ENCODE data around the gene LIPM. TPM values are rescaled to one million over a fixed set of nuclear protein-coding genes. Genes with fewer than 3 reads are reported as not detected.

The LIPM gene
- total RNA-seq = not detected
- long read RNA-seq = 0 reads

- no peak for TF ChIP-seq CTCF (IDR thresholded peaks at IDR 0.05)
- DNase-seq (no peak), ATAC-seq (no peak)
- H3K4me1 ChIP-seq = no peaks in the 10 kb centered on the region
- H3K4me3 ChIP-seq = no peak within 1 kb of the TSS
- no peaks in the 10 kb centered on the region for H3K36me3 ChIP-seq
- H3K27ac ChIP-seq = no peak within 1 kb of the TSS
- H3K9me3 ChIP-seq = no peaks in the 10 kb centered on the region
- H3K27me3 ChIP-seq = no peaks in the 10 kb centered on the region
- intact Hi-C loops (cut with DNase I) = no loop called here
Measured at GRCh38 chr10:88802523-88803285, at the start of gene LIPM. LIPM (plus strand) TSS chr10:88802730; CDS start chr10:88802897, 167 bp downstream.

GRCh38 chr10:88754287-88754686 is 48.2 kb upstream of the LIPM start:
- ATAC-seq = no peak
- Histone ChIP-seq H3K9me3 (no peaks in the 10 kb centered on the region), H3K36me3 (no peaks in the 10 kb centered on the region), H3K27me3 (no peaks in the 10 kb centered on the region), H3K4me1 (no peaks in the 10 kb centered on the region), H3K27ac (no peak overlapping the region), H3K4me3 (no peak overlapping the region)
- DNase-seq = no peak
- TF ChIP-seq CTCF (IDR thresholded peaks at IDR 0.05) = no peak
- intact Hi-C loops (cut with DNase I) = no loop called here

GRCh38 chr10:88755753-88756152 is 46.8 kb upstream of the LIPM start:
- Histone ChIP-seq H3K4me3 (no peak overlapping the region), H3K27ac (no peak overlapping the region), H3K36me3 (no peaks in the 10 kb centered on the region), H3K27me3 (no peaks in the 10 kb centered on the region), H3K9me3 (no peaks in the 10 kb centered on the region), H3K4me1 (no peaks in the 10 kb centered on the region)
- intact Hi-C loops (cut with DNase I) = no loop called here
- ATAC-seq (no peak), DNase-seq (no peak)
- no peak for TF ChIP-seq CTCF (IDR thresholded peaks at IDR 0.05)

GRCh38 chr10:88756660-88757059 is 45.9 kb upstream of the LIPM start:
- TF ChIP-seq CTCF (IDR thresholded peaks at IDR 0.05) = no peak
- H3K4me3 ChIP-seq = no peak overlapping the region

GRCh38 chr10:88759366-88760101 is 43.0 kb upstream of the LIPM start, which contains the start of gene LIPN:
LIPN (plus strand) TSS chr10:88760020; CDS start chr10:88761406, 1,386 bp downstream.
- no peaks in the 10 kb centered on the region for H3K9me3 ChIP-seq
- no peaks in the 10 kb centered on the region for H3K4me1 ChIP-seq
- no peak within 1 kb of the TSS for H3K4me3 ChIP-seq
- no peak for TF ChIP-seq CTCF (IDR thresholded peaks at IDR 0.05)
- no peaks in the 10 kb centered on the region for H3K27me3 ChIP-seq
- ATAC-seq = peak; percentile 97
- H3K36me3 ChIP-seq = no peaks in the 10 kb centered on the region
- peak within 1 kb of the TSS; percentile 44 for H3K27ac ChIP-seq
- intact Hi-C loops (cut with DNase I) = no loop called here
- DNase-seq = no peak

More at GRCh38 chr10:88756660-88757059, 45.9 kb upstream of the LIPM start:
- H3K27ac ChIP-seq = no peak overlapping the region
- intact Hi-C loops (cut with DNase I) = no loop called here
- no peaks in the 10 kb centered on the region for H3K4me1 ChIP-seq
- no peaks in the 10 kb centered on the region for H3K36me3 ChIP-seq
- H3K27me3 ChIP-seq = no peaks in the 10 kb centered on the region
- H3K9me3 ChIP-seq = no peaks in the 10 kb centered on the region
- no peak for ATAC-seq
- DNase-seq = no peak
